Measurements from ENCODE around the gene ACOT7.

GRCh38 chr1:6223617-6224016 lies 169.9 kb downstream of the ACOT7 start:
- TF ChIP-seq, protein P1, sequence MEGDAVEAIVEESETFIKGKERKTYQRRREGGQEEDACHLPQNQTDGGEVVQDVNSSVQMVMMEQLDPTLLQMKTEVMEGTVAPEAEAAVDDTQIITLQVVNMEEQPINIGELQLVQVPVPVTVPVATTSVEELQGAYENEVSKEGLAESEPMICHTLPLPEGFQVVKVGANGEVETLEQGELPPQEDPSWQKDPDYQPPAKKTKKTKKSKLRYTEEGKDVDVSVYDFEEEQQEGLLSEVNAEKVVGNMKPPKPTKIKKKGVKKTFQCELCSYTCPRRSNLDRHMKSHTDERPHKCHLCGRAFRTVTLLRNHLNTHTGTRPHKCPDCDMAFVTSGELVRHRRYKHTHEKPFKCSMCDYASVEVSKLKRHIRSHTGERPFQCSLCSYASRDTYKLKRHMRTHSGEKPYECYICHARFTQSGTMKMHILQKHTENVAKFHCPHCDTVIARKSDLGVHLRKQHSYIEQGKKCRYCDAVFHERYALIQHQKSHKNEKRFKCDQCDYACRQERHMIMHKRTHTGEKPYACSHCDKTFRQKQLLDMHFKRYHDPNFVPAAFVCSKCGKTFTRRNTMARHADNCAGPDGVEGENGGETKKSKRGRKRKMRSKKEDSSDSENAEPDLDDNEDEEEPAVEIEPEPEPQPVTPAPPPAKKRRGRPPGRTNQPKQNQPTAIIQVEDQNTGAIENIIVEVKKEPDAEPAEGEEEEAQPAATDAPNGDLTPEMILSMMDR (IDR thresholded peaks at IDR 0.05), result no peak
- TF ChIP-seq EZH2 (IDR thresholded peaks at IDR 0.05; ENCODE audit: borderline replicate concordance, insufficient read depth, low read depth, low read length, poor library complexity, severe bottlenecking), result no peak
